IPS-20b (cell line): ENCODE results near the gene GZMB.

Experiments
- H3K27ac ChIP-seq: one replicate; pipeline ENCODE4 v1.5.1; 2013; ENCODE audit warnings: low read length
- H3K27me3 ChIP-seq: 2 replicates; pipeline ENCODE4 v1.6.1; 2013; ENCODE audit warnings: mild to moderate bottlenecking, low read length, inconsistent platforms; ENCODE audit not compliant: insufficient read depth
- H3K36me3 ChIP-seq: 2 replicates; pipeline ENCODE4 v1.6.1; 2013; ENCODE audit warnings: low read depth, mild to moderate bottlenecking, inconsistent platforms, low read length, moderate library complexity; ENCODE audit not compliant: insufficient read depth
- H3K4me1 ChIP-seq: 2 replicates; pipeline ENCODE4 v1.6.1; 2013; ENCODE audit warnings: mild to moderate bottlenecking, control low read depth, inconsistent platforms, low read length, moderate library complexity; ENCODE audit not compliant: insufficient read depth
- H3K4me3 ChIP-seq: 2 replicates; pipeline ENCODE4 v1.5.1; 2013; ENCODE audit warnings: mild to moderate bottlenecking, low read length, inconsistent platforms
- H3K9ac ChIP-seq: 2 replicates; pipeline ENCODE4 v1.6.1; 2013; ENCODE audit warnings: low read depth, mild to moderate bottlenecking, inconsistent platforms, low read length, moderate library complexity
- H3K9me3 ChIP-seq: 2 replicates; pipeline ENCODE4 v1.6.1; 2013; ENCODE audit warnings: mild to moderate bottlenecking, low read depth, low read length, inconsistent platforms; ENCODE audit not compliant: insufficient read depth

GZMB gene

DNA sequence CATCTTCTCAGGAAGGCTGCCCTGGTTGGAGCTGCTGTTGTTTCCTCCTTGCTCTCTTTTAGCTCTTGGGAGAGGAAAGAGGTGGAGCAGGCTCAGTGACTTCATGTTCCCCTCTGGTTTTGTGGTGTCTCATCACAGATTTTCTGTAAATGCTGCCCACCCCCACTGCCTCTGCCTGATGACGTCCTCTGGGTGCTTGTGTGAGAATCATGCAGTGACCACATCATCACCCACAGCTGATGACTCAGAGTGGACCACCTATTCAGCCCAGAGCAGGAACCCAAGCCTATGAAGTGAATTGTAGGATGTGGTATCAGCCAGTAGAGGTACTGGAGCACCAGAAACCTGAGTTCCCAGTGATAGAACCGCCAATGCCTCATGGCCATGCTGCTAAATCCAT is at the start of gene GZMB:
Gene GZMB (minus strand): TSS at position 33 of the 400 bp plus-strand sequence. CDS start 30 bp downstream, at position 3.
- Histone ChIP-seq H3K27ac (no peak within 1 kb of the TSS), H3K9me3 (no peaks in the 10 kb centered on the region), H3K4me1 (no peaks in the 10 kb centered on the region), H3K9ac (no peak within 1 kb of the TSS), H3K27me3 (no peaks in the 10 kb centered on the region), H3K4me3 (no peak within 1 kb of the TSS), H3K36me3 (no peaks in the 10 kb centered on the region)

- Histone ChIP-seq H3K36me3 (no peaks in the 10 kb centered on the region), H3K27ac (no peak overlapping the region), H3K9me3 (no peaks in the 10 kb centered on the region), H3K9ac (no peak overlapping the region), H3K4me3 (no peak overlapping the region), H3K4me1 (no peaks in the 10 kb centered on the region), H3K27me3 (peaks cover 8% of the 10 kb centered on the region)
Measured at GRCh38 chr14:24681056-24681455, 47.1 kb upstream of the GZMB start.

- no peak overlapping the region for H3K9ac ChIP-seq
- no peaks in the 10 kb centered on the region for H3K9me3 ChIP-seq
- H3K27me3 ChIP-seq: peaks cover 8% of the 10 kb centered on the region
- no peaks in the 10 kb centered on the region for H3K4me1 ChIP-seq
- H3K4me3 ChIP-seq: no peak overlapping the region
- H3K36me3 ChIP-seq: no peaks in the 10 kb centered on the region
- H3K27ac ChIP-seq: no peak overlapping the region
Measured at GRCh38 chr14:24680516-24680915, 46.5 kb upstream of the GZMB start.

DNA sequence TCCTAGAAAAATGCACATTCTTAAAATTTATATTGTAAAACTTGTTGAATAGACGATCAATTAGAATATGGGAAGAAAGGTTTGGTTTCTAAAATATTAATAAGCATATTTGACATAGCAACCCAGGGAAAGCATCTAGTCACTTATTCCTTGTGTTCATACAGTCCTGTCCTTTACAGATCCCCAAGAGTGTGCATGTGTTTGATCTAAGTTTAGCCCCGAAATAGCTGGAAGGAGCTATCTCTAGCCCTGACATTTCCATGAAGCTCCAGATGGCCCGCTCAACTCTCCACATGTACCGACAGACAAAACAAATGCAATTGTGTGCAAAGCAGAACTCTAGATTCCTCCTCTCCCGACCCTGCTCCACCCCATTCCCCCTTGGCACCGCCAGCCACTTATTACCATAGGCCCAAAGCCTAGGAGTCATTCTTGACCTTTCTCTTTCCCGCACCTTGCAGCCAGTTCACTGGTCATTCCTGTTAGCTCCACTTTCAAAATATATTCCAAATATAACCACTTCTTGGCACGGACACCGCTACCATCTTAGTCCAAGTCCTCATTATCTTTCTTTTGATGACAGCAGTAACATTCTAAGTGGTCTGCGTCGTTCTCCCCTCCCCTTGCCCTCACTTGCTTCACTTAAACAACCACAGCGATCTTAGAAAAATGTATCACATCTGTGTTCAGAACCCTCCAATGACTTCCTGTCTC is 45.4 kb upstream of the GZMB start:
- Histone ChIP-seq H3K27ac (no peak overlapping the region), H3K9me3 (no peaks in the 10 kb centered on the region), H3K4me1 (no peaks in the 10 kb centered on the region), H3K27me3 (peaks cover 8% of the 10 kb centered on the region), H3K36me3 (no peaks in the 10 kb centered on the region), H3K4me3 (no peak overlapping the region), H3K9ac (no peak overlapping the region)

DNA sequence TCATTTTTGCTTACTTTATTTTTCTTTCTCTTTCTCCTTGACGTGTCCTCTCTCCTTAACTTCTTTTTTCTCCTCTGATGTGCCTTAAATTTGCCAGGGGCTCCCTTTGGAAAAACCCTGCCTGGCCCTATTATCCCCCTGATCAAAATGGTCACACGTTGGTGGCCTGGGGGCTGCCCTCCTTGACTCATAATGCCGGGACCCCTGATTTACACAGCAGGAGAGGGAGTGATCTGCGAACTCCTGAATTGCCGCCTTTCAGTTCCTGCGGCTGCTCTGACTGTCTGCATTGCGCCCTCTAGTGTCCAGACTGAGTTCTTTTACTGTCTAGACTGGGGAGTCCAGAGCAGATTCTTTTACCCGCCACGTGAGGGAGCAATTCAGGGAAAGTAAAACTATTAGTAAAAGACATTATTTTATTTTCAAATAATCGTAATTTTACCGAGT is 44.8 kb upstream of the GZMB start:
- Histone ChIP-seq H3K4me3 (peak overlapping the region; percentile 45; the same call in 1 of the 2 replicates), H3K36me3 (no peaks in the 10 kb centered on the region), H3K27ac (no peak overlapping the region), H3K9ac (peak overlapping the region; percentile 52; the same call in 1 of the 2 replicates), H3K9me3 (no peaks in the 10 kb centered on the region), H3K4me1 (no peaks in the 10 kb centered on the region), H3K27me3 (peaks cover 8% of the 10 kb centered on the region)

- Histone ChIP-seq H3K4me1 (no peaks in the 10 kb centered on the region), H3K9ac (no peak overlapping the region), H3K27me3 (peaks cover 8% of the 10 kb centered on the region), H3K9me3 (no peaks in the 10 kb centered on the region), H3K4me3 (no peak overlapping the region), H3K27ac (no peak overlapping the region), H3K36me3 (no peaks in the 10 kb centered on the region)
Measured at GRCh38 chr14:24677956-24678355, 44.0 kb upstream of the GZMB start.

DNA sequence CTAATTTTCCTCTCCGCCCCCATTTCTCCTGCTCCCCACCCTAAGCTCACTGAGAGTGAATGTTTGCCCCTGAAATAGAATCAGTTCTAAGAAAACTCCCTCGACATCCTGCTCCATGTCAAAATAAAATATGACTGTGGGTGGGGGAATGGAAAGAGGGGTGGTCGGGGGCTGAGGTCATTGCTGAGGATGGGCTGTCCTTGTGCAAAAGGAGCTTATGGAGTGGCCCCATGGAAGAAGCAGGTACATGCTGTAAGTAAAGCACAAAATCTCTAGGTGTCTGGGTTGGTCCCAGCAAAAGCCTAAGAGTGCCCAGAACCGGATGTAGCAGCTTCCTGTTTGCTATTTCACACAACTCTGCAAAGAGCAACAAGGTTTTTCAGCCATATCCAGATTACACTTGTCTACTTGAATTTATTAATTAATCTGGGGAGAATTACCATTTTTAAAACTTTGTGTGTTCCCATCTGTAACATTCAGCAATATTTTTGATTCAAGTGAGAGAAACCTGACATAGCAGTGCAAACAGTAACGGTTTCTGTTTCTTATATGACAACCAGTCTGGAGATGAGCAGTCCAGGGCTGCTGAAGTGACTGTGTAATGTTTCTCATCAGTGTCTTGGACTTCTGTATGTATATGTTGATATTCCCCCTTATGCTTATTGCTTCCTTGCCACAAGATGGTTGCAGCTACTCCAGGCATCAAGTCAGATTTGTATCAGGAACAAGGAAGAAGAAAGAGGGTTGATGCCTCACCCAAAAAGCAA is 40.4 kb upstream of the GZMB start:
- H3K9ac ChIP-seq: no peak overlapping the region
- H3K9me3 ChIP-seq: no peaks in the 10 kb centered on the region
- no peak overlapping the region for H3K27ac ChIP-seq
- no peak overlapping the region for H3K4me3 ChIP-seq
- no peaks in the 10 kb centered on the region for H3K36me3 ChIP-seq
- no peaks in the 10 kb centered on the region for H3K4me1 ChIP-seq
- peaks cover 8% of the 10 kb centered on the region for H3K27me3 ChIP-seq

DNA sequence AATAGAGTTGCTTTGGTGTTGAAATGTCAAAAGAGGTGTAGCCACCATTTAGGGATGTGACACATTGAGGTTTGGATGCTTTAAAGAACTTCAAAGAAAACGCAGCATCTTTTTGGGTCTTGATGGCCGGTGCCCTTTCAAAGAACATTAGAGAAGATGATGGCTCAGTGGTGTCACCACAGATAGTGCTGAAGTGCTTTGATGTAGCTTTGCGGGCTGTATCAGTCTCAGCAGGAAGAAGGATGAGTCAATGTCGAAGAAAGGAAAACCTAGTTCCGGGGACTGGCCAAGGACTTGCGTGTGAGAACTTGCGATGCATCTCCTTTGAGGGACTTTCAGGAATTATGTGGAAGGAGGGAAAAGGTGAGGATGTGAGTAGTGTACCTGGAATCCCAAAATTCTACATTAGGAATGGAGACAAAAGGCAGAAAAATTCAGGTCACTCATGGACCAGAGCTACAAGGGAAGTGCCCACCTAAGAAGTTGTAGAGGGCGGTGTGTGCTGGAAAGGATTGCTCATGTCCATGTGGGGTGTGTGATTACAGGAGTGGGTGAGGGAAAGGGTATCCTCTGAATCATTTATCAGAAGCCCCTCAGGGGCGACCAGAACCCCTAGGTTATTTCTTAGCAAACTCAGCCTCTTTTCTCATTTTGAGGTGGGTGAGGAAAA is 39.7 kb upstream of the GZMB start:
- peaks cover 8% of the 10 kb centered on the region for H3K27me3 ChIP-seq

GRCh38 chr14:24673059-24673458 is 39.1 kb upstream of the GZMB start:
- H3K4me3 ChIP-seq: no peak overlapping the region

More for the DNA sequence above, 39.7 kb upstream of the GZMB start:
- H3K9me3 ChIP-seq: no peaks in the 10 kb centered on the region
- H3K27ac ChIP-seq: no peak overlapping the region
- no peak overlapping the region for H3K4me3 ChIP-seq
- H3K9ac ChIP-seq: no peak overlapping the region
- H3K36me3 ChIP-seq: no peaks in the 10 kb centered on the region
- H3K4me1 ChIP-seq: no peaks in the 10 kb centered on the region

GRCh38 chr14:24670594-24670993 is 36.6 kb upstream of the GZMB start:
- no peak overlapping the region for H3K4me3 ChIP-seq
- no peak overlapping the region for H3K27ac ChIP-seq
- H3K4me1 ChIP-seq: no peaks in the 10 kb centered on the region
- no peaks in the 10 kb centered on the region for H3K9me3 ChIP-seq
- no peaks in the 10 kb centered on the region for H3K27me3 ChIP-seq
- no peak overlapping the region for H3K9ac ChIP-seq
- H3K36me3 ChIP-seq: no peaks in the 10 kb centered on the region

More at GRCh38 chr14:24673059-24673458, 39.1 kb upstream of the GZMB start:
- no peak overlapping the region for H3K9ac ChIP-seq
- H3K36me3 ChIP-seq: no peaks in the 10 kb centered on the region
- H3K4me1 ChIP-seq: no peaks in the 10 kb centered on the region
- H3K27ac ChIP-seq: no peak overlapping the region
- peaks cover 2% of the 10 kb centered on the region for H3K27me3 ChIP-seq
- H3K9me3 ChIP-seq: no peaks in the 10 kb centered on the region

- H3K9ac ChIP-seq: no peak overlapping the region
- H3K4me3 ChIP-seq: no peak overlapping the region
- no peak overlapping the region for H3K27ac ChIP-seq
Measured at GRCh38 chr14:24669651-24670050, 35.7 kb upstream of the GZMB start.

More at GRCh38 chr14:24669651-24670050, 35.7 kb upstream of the GZMB start:
- Histone ChIP-seq H3K36me3 (no peaks in the 10 kb centered on the region), H3K27me3 (no peaks in the 10 kb centered on the region), H3K4me1 (no peaks in the 10 kb centered on the region), H3K9me3 (no peaks in the 10 kb centered on the region)
